IPS-18c (cell line): ENCODE results near the gene RBCK1.
"Not testable (repeated sequence)": the region's sequence is repeated elsewhere in the genome, so short reads cannot be mapped to it uniquely, and the experiment has no call there.

Experiments
- H3K4me3 ChIP-seq: 2 replicates; pipeline ENCODE4 v1.7.0; 2013; ENCODE audit warnings: low read depth, mild to moderate bottlenecking, low read length, moderate library complexity; ENCODE audit not compliant: insufficient read depth
- H3K9me3 ChIP-seq: one replicate; pipeline ENCODE4 v1.6.1; 2013; ENCODE audit warnings: mild to moderate bottlenecking, low read length, moderate library complexity; ENCODE audit not compliant: control insufficient read depth, insufficient read depth

Gene RBCK1

GRCh38 chr20:372543-373082 lies 35.5 kb upstream of the RBCK1 start:
- H3K4me3 ChIP-seq, H3K9me3 ChIP-seq: not testable (repeated sequence)

- Histone ChIP-seq H3K9me3 (no peaks in the 10 kb centered on the region), H3K4me3 (no peak overlapping the region)
These were observed 34.8 kb upstream of the RBCK1 start for GRCh38 chr20:373171-373890.

- Histone ChIP-seq H3K4me3 (no peak overlapping the region), H3K9me3 (no peaks in the 10 kb centered on the region)
These were observed 32.7 kb upstream of the RBCK1 start for GRCh38 chr20:375265-375889.

GRCh38 chr20:376089-376488 lies 32.0 kb upstream of the RBCK1 start:
- Histone ChIP-seq H3K4me3 (no peak overlapping the region), H3K9me3 (peaks cover 2% of the 10 kb centered on the region)

GRCh38 chr20:376750-377149 lies 31.3 kb upstream of the RBCK1 start:
- H3K4me3 ChIP-seq: no peak overlapping the region
- H3K9me3 ChIP-seq: peaks cover 2% of the 10 kb centered on the region

- H3K9me3 ChIP-seq, H3K4me3 ChIP-seq: not testable (repeated sequence)
These were observed 30.5 kb upstream of the RBCK1 start for GRCh38 chr20:377578-377977.

GRCh38 chr20:378961-379336 lies 29.1 kb upstream of the RBCK1 start:
- Histone ChIP-seq H3K9me3 (peaks cover 2% of the 10 kb centered on the region), H3K4me3 (no peak overlapping the region)

GRCh38 chr20:380763-381580 lies 27.1 kb upstream of the RBCK1 start:
- peak overlapping the region; percentile 67 for H3K4me3 ChIP-seq
- H3K9me3 ChIP-seq: peaks cover 2% of the 10 kb centered on the region

GRCh38 chr20:381581-382290 lies 26.4 kb upstream of the RBCK1 start:
- Histone ChIP-seq H3K9me3 (peaks cover 2% of the 10 kb centered on the region), H3K4me3 (peak overlapping the region; percentile 67)

- H3K9me3 ChIP-seq: peaks cover 2% of the 10 kb centered on the region
- H3K4me3 ChIP-seq: peak overlapping the region; percentile 28
These were observed 25.6 kb upstream of the RBCK1 start for GRCh38 chr20:382291-383115.

- Histone ChIP-seq H3K9me3 (peaks cover 2% of the 10 kb centered on the region), H3K4me3 (no peak overlapping the region)
These were observed 24.2 kb upstream of the RBCK1 start for GRCh38 chr20:383889-384288.

- no peak overlapping the region for H3K4me3 ChIP-seq
- peaks cover 2% of the 10 kb centered on the region for H3K9me3 ChIP-seq
These were observed 23.4 kb upstream of the RBCK1 start for GRCh38 chr20:384723-385122.

GRCh38 chr20:385448-385847 lies 22.7 kb upstream of the RBCK1 start:
- H3K4me3 ChIP-seq: no peak overlapping the region

GRCh38 chr20:386634-387033 lies 21.5 kb upstream of the RBCK1 start:
- H3K9me3 ChIP-seq, H3K4me3 ChIP-seq: not testable (repeated sequence)

More at GRCh38 chr20:385448-385847, 22.7 kb upstream of the RBCK1 start:
- H3K9me3 ChIP-seq: peaks cover 2% of the 10 kb centered on the region

GRCh38 chr20:387520-387919 lies 20.6 kb upstream of the RBCK1 start:
- Histone ChIP-seq H3K4me3 (no peak overlapping the region), H3K9me3 (no peaks in the 10 kb centered on the region)
